Activated effector memory CD4-positive, alpha-beta T cell treated with Interleukin-2 at 50 U/mL for 16 hours (primary cell): ENCODE measurements around the gene TUBA1A.
"Not testable (repeated sequence)": the region's sequence is repeated elsewhere in the genome, so short reads cannot be mapped to it uniquely, and the experiment has no call there.

Experiments used
- DNase-seq: peaks from one replicate; pipeline ENCODE4 v3.0.0-alpha.2; 2020

Gene TUBA1A

GRCh38 chr12:49188916-49189367 lies at the start of gene TUBA1A:
Gene TUBA1A, minus strand, starts transcription at chr12:49189080. Its CDS starts 101 bp downstream, at chr12:49188979.
- DNase-seq, result peak; percentile 91

GRCh38 chr12:49236423-49236822 lies 47.5 kb upstream of the TUBA1A start:
- no peak for DNase-seq

GRCh38 chr12:49233842-49234526 lies 45.1 kb upstream of the TUBA1A start:
- no peak for DNase-seq

GRCh38 chr12:49232940-49233841 lies 44.3 kb upstream of the TUBA1A start:
- DNase-seq, result no peak

- no peak for DNase-seq
Observed at GRCh38 chr12:49231878-49232655, 43.2 kb upstream of the TUBA1A start.

GRCh38 chr12:49230805-49231194 lies 41.9 kb upstream of the TUBA1A start:
- DNase-seq, result no peak

GRCh38 chr12:49230176-49230804 lies 41.4 kb upstream of the TUBA1A start:
- no peak for DNase-seq

- no peak for DNase-seq
Observed at GRCh38 chr12:49228653-49229052, 39.8 kb upstream of the TUBA1A start.

GRCh38 chr12:49227713-49228112 lies 38.8 kb upstream of the TUBA1A start:
- DNase-seq, result no peak

GRCh38 chr12:49225576-49226166 lies 36.8 kb upstream of the TUBA1A start:
- no peak for DNase-seq

GRCh38 chr12:49223590-49224369 lies 34.9 kb upstream of the TUBA1A start:
- no peak for DNase-seq

GRCh38 chr12:49223122-49223521 lies 34.2 kb upstream of the TUBA1A start:
- no peak for DNase-seq

- DNase-seq, result no peak
Observed at GRCh38 chr12:49220972-49221371, 32.1 kb upstream of the TUBA1A start.

GRCh38 chr12:49219417-49220026 lies 30.6 kb upstream of the TUBA1A start:
- DNase-seq, result no peak

GRCh38 chr12:49212572-49212971 lies 23.7 kb upstream of the TUBA1A start:
- DNase-seq, result no peak

GRCh38 chr12:49210703-49211102 lies 21.8 kb upstream of the TUBA1A start:
- not testable (repeated sequence) for DNase-seq

GRCh38 chr12:49208676-49209075 lies 19.8 kb upstream of the TUBA1A start:
- no peak for DNase-seq

GRCh38 chr12:49208146-49208545 lies 19.3 kb upstream of the TUBA1A start:
- DNase-seq, result no peak

GRCh38 chr12:49206389-49206788 lies 17.5 kb upstream of the TUBA1A start:
- DNase-seq, result no peak

GRCh38 chr12:49201595-49202295 lies 12.9 kb upstream of the TUBA1A start:
- no peak for DNase-seq
